Measurements from ENCODE around the gene IL13RA1.
"Not testable (repeated sequence)": the region's sequence is repeated elsewhere in the genome, so short reads cannot be mapped to it uniquely, and the experiment has no call there.

Gene IL13RA1

DNA sequence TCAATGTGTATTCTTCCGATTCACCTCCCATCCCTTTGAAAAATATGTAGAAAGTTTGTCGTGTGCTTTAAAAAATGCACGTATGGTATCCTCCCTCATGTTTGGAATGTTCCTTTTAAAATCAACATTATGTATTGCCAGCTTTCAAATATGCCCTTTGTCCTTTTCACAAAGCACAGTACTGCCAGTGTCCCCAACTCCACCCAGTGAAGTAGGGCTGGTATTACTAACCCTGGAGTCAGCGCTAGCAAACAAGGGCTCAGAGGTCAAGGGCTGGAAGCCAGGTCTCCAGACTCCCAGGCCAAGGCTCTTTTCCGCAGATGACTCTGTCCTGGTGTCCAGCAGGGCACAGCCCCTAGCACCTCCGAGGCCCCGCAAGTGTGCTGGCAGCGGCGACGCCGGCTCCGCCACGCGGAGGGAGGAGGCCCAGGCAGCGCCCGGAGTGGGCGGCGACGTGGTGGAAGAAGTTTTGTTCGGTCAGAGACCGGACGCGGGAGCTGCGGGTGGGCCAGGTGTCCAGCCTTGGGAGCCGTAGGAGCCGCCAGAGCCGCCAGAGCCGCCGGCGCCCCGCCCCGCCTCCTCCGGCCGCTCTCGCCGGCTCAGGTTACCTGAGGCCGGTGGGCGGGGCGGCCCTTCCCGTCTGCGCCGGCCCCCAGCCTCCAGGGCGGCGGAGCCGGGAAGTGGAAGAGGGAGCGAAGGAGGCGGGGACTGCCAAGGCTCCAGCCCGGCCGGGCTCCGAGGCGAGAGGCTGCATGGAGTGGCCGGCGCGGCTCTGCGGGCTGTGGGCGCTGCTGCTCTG is at the start of gene IL13RA1:
Gene IL13RA1, plus strand, starts transcription at position 720 of the 799 bp plus-strand sequence. Its CDS starts 33 bp downstream, at position 753.
- DNase-seq (ENCODE audit: low read depth) = no peak

DNA sequence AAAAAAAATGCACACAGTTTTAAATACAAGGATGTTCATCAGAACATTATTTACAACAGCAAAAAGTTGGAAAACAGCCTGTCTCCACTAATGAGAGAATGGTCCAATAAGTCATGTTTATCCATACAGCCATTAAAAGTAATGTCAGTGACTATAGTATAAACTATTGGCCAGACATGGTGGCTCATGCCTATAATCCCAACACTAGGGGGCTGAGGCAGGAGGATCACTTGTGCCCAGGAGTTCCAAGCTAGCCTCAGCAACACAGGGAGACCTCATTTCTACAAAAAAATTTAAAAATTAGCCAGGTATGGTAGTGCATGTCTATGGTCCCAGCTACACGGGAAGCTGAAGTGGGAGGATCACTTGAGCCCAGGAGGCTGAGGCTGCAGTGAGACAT is 48.1 kb upstream of the IL13RA1 start:
- no peak for DNase-seq (ENCODE audit: low read depth)

DNA sequence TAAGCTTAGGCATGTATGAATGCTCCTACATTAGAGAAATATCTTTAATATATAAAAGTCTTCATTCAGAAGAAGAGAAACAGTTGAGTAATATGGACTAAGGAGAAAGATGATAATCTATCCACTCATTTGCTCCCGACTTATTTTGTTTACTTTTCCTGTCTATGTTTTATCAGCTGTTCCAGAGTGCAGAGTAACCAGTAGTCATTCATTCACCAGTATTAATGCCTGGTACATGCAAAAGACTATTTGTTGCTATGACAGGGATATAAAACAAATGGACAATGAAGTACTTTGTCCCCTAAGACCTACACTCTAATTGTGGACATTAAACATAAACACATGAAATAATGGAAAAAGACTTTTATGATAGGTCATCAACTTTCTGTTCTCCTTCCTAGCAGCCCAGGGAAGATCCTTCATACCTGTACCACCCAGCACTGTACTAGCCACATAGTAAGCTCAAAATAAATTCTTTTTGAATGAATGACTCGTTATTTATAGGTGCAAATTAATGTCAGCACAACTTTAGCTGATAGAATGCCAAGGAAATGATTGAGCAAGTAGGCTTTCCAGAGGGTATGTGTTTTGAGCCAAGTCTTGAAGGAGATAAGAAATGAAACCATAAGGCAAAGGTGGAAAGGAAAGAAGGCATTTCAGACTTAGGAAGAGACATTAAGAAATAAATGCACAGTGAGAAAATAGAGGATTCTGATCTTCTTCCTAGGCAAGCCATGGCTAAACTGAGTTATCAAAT is 45.0 kb upstream of the IL13RA1 start:
- DNase-seq (ENCODE audit: low read depth) = no peak

DNA sequence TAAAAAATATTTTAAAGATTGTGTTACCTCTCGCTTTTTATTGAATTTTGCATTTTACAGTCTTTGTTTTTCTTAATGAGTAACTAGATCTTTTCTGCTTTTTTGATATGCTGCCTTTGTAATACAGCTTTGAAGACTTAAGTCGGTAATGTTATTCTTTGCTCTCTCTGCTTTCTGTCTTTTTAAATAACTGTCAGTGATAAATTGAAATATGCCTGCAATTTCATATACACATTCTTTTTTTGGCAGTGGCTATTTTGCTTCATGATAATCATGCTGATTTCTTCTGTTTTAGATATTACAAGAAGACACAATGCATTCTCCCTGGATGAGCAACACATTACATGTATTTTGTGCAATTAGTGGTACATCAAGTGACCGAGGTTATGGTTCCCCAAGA is 42.0 kb upstream of the IL13RA1 start:
- no peak for DNase-seq (ENCODE audit: low read depth)

DNA sequence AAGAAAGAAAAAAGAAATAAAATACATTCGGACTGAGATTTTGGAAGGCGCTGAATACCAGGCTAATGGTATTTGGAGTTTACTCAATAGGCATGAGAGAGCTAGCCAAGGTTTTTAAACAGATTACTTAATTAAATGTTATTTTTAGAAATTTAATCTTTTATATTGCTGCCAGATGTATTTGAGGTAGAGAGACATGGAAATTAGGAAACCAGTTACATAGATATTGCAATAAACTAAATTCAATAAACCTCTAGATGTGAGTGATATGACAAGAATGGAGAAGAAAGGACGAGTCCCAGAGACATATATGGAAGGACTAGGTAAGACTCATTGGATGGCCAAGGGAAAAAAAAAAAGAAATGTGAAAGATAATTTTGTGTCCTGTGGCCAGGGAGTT is 38.5 kb upstream of the IL13RA1 start:
- DNase-seq (ENCODE audit: low read depth) = no peak

DNA sequence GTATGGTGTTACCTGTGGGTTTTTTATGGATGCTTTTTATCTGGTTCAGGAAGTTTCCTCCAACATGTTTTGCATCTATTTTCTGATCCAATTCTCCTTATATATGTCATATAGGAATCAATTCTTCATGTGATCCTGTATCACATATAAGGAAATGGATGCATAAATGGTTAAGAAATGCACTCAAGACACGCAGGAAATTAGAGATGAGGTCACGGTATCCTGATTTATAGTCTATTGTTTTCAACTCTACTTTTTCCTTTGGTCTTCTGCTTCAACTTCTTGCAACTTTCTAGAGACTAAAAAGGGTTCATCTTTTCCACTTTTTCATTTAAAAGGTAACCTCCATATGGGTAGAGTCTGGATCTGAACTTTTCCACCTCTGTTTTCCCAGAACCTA is 33.6 kb upstream of the IL13RA1 start:
- DNase-seq (ENCODE audit: low read depth) = no peak

DNA sequence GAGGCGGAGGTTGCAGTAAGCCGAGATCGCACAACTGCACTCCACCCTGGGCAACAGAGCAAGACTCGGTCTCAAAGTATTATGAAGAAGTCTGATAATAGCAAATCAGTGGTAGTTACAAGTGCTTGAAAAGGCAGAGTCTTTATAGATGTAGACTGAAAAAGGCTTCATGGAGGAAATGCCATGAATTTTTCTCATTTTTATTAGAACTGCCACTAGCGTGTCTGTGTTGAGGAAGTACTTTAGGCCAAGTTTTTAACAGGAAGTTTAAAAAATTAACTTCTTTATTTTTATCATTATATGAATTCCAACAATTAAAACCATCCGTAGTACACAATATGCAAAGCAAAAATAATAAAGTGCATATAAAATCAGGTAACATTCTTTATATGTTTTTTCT is 32.8 kb upstream of the IL13RA1 start:
- DNase-seq (ENCODE audit: low read depth) = no peak

DNA sequence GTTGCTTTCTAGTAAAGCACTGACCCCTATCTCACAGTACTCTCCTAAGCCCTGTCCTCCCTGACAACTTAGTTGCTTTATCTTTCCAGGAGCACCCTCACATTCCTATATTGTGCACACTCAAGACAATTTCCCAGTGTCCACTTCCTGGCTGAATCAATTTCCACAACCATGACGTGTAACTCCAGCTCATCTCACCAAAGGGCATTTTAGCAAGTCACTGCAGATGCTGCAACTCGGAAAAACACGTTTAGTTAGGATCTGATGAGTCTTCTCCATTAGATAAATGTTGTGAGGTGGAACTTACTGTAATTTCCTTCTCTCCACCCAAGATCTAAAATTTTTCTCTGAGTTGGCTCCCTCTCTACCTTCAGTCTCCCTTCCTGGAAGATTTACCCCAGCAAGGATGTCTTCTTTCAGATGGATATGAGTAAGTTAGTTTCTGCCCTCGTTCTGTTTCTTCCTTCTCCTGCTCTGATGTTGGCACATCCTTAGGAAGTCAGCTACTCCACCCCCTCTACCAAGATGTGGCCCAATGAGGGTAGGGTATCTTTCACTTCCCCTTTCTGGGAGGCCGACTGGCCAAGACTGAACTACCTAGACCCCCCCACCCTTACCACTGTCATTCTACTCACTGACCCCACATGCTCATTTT is 28.8 kb upstream of the IL13RA1 start:
- no peak for DNase-seq (ENCODE audit: low read depth)

DNA sequence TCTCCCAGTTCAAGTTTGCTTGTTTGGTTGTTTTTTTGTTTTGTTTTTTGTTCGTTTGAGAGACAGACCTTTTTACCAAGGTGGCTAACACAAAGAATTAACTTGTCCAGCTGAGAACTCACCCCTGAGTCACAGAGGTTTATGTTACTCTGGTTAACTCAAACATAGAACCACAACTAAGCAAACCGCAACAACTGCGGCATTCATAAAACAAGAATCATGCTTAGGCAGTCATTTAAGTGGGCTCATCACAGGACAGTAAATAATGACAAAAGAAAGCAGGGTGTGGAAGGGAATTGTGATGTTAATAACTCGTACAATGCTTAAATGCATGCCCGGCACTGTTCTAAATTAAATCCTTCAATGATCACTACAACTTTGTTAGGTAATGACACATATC is 24.7 kb upstream of the IL13RA1 start:
- no peak for DNase-seq (ENCODE audit: low read depth)

DNA sequence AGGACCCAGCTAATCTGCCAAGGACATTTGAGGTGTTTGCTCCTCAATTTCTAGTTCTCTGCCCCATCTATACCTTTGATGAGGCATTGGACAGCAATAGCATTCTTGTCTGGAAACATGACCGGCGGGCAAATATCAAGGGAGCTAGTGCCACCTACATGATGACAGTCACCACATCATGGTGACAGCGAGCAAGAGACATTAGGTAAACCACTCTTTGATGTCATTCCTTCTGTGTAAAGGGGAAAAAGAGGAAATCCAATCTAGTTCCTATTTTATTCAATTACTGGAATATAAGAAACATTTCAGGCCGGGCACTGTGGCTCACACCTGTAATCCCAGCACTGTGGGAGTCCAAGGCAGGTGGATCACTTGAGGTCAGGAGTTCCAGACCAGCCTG is 20.7 kb upstream of the IL13RA1 start:
- DNase-seq (ENCODE audit: low read depth) = no peak

DNA sequence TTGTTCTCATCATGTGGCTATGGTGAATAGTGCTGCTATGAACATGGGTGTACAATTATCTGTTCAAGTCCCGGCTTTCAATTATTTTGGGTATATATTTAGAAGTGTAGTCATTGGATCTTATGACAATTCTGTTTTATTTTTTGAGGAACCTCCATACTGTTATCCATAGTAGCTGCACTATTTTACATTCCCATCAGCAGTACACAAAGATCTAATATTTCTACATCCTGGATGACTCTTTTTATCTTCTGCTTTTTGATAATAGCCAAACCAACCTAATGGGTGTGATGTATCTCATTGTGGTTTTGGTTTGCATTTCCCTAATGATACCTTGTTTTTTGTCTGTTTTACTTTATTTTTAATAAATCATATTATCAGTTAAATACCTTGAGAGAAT is 12.9 kb upstream of the IL13RA1 start:
- no peak for DNase-seq (ENCODE audit: low read depth)

DNA sequence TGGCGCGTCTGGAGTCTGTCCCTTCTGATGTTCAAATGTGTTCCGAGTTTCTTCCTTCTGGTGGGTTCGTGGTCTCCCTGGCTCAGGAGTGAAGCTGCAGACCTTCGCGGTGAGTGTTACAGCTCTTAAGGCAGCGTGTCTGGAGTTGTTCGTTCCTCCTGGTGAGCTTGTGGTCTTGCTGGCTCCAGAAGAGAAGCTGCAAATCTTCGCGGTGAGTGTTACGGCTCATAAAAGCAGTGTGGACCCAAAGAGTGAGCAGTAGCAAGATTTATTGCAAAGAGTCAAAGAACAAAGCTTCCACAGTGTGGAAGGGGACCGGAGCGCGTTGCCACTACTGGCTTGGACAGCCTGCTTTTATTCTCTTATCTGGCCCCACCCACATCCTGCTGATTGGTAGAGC is 11.5 kb upstream of the IL13RA1 start:
- not testable (repeated sequence) for DNase-seq (ENCODE audit: low read depth)

DNA sequence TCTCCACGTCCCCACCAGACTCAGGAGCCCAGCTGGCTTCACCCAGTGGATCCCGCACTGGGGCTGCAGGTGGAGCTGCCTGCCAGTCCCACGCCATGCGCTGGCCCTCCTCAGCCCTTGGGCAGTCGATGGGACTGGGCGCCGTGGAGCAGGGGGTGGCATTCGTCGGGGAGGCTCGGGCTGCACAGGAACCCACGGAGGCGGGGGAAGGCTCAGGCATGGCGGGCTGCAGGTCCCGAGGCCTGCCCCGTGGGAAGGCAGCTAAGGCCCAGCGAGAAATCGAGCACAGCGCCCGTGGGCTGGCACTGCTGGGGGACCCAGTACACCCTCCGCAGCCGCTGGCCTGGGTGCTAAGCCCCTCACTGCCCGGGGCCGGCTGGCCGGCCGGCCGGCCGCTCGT is 10.6 kb upstream of the IL13RA1 start:
- not testable (repeated sequence) for DNase-seq (ENCODE audit: low read depth)

DNA sequence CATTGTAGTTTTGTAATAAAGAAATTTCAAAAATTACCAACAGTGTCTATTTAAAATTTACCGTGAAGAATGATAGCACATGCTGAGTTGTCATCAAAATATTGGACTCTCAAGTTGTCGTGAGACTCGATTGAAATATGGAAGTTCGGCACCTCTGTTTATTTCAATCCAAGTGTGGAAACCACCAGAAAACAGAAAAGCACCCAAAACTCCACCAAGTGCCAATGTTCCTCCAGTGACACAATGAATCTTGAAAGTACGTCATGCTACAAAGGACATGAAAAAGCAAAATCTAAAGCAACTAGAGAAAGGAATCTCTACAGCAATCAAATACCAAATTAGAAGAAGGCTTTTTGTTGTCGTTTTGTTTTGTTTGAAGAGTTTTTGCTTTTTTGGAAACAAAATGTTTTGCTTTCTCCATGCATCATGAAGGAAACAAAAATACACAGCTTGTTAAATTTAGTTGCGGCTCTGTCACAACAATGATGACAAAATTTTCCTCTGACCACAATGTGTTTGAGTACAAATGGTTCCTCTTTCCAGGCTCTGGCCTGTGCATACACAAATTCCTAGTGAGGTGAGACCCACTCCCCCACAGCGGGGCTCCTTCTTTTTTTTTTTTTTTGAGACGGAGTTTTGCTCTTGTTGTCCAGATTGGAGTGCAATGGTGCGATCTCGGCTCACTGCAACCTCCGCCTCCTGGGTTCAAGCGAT is 9.6 kb upstream of the IL13RA1 start:
- no peak for DNase-seq (ENCODE audit: low read depth)

DNA sequence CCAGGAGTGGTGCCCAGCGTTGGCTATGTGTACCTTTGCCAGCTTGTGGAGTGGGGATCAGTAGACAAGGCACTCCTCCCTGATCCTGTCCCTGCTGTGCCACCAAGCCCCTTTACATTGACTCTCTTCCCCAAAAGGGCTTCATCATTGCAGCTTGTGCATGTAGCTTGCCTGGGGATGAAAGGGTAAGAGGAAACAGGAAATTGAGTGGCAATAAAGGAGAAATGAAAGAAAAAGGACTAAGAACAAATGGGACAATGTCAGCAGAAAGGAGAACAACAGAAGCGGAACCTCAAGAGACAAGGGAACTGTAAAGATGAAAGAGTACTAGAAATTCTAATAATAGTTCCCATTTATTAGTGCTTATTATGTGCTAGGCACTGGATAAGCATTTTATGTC is 8.7 kb upstream of the IL13RA1 start:
- DNase-seq (ENCODE audit: low read depth) = no peak

DNA sequence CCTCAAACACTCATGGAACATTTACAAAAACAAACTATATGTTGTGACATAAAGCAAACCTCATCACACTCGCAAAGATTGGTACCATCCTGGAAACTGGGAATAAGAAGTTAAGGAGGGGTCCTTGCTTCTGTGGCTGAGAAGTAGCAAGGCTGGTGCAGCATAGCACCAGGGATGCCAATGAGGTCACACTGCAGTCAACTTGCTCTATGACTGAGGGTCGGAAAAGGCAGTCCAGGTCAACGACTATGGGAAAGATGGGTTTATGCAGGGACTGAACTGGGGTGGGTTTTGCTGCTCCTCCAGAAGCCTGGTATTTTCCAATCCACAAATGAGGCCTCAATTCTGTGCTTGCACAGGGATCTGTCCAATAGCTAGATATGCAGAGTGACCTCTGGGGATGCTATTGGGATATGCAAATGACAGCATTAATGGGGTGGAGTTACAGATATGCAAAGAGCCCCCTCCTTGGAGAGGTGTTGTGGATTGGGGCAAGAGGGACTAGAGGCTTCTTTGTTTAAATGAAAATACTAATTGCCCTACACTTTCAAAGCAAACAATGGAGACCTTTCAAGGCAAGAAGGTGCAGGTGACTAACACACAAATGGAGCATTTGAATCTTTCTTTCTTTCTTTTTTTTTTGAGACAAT is 7.2 kb upstream of the IL13RA1 start:
- DNase-seq (ENCODE audit: low read depth) = no peak

DNA sequence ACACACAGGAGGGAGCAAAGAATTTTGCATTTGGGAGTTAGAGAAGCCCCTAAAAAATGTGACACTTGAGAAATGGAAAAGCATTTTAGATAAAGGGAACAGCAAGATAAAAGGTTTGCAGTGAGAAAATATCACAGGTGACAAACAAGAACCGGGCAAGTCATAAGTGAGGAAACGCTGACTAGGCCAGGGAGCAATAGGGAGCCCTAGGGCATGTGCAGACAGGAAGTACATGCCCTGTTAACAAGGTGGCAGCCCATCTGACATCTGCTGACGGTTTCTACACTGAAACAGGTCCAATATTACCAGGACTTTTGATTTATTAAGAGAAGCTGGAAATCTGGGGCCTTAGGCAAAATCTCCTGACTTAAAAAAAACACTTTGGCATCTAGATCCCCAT is 4.0 kb upstream of the IL13RA1 start:
- DNase-seq (ENCODE audit: low read depth) = no peak

DNA sequence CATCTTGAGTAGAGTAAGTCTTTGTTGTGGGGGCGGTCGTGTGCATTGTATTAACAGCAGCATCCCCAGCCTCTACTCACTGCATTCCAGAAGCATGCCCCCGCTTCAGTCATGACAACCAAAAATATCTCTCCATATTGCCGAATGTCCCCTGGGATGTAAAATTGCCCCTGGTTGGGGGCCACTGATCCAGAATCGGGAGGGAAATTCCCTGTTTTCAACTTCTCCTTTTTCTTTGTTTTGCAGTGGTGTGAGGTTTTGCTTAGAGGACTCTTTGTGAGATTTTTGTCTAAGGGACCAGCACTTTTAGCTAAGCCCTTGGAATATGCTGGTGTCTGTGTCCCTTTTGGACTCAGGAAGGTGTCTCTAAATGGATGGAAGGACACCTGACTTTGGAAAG is 3.0 kb upstream of the IL13RA1 start:
- no peak for DNase-seq (ENCODE audit: low read depth)

DNA sequence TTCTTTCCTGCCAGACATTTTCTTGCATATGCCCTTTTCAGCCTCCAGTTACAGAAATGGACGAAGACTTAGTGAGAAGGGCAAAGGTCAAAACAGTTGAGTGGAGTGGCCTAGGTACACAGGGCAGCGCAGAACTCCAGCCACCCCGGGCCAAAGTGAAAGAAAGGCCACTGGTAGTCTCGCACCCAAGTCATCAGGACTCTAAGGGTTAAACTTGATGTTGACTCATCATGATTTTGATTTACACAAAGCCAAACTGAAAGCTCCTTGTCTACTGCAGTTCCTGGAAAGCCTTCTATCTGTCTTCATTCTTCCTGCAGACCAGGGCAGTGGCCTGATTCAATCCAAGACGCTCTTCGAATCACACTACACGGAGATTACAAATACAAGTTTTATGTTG is 2.6 kb upstream of the IL13RA1 start:
- DNase-seq (ENCODE audit: low read depth) = no peak

DNA sequence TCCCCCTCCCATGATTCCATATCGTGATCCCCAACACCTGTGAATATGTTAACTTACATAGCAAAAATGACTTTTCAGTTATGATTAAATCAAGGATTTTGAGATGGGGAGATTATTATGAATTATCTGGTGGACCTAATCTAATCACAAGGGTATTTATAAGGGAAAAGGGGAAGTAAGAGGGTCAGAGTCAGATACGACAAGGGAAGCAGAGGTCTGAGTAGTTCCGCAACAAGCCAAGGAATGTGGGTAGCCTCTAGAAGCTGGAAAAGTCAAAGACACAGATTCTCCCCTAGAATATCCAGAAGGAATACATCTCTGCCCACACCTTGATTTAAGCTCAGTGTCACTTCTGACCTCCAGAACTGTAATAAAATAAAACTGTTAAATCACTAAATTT is 1.0 kb upstream of the IL13RA1 start:
- no peak for DNase-seq (ENCODE audit: low read depth)

DNA sequence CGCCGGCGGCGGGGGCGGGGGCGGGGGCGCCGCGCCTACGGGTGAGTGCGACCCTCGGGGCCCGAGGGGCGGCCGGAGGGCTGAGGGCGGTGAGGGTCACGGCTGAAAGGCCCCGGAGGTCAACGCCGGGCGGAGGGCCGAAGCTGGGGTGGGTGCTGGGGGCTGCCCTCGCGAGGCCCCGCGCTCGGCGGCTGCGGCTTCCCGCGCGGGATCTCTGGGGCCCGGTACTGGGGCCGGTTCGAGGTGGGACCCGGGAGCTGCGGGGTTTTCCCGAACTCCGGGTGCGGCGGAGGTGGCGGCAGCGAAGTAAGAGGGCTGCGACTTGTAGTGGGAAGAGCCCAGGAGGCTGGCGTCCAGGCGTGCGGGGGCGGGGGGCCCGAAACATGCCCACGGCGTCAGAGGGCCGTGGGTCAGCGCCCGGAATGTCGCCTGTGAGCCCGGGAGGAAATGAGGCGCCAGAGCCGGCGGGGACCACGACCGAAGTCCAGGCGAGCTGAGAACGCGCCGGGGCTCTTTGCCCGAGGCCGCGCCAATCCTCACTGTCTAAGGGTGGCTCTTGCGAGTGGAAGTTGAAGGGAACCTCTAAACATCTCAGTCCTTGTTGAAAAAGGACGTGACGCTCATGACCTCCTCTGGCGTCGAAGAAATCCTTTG is 407 bp downstream of the IL13RA1 start:
- no peak for DNase-seq (ENCODE audit: low read depth)

Measured in stimulated activated CD8-positive, alpha-beta memory T cell treated with anti-CD3 and anti-CD28 coated beads, Interleukin-15, amount 100 ng/mL, for 1 hour (primary cell).